ENCODE results near the gene CAPN9.

Gene CAPN9

DNA sequence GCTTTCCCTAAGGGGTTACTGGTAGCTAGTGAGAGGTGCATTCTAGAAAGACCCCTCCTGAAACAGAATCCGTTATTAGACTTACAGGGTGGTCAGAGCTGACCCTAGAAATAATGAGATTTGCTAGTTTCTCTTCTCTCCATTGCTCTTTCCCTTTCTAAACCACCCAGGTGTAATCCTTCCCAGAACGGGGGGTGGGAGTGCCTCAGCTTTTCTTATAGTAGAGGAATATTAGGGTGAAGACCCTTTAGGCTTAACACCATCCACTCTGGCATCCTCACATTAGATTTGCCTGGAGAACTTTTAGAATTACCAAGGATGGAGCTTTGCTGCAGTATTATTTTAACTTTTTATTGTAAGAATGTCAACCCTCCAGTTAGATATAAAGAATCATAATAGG is 49.4 kb downstream of the CAPN9 start:
- no peak for DNase-seq (ENCODE audit: low read depth, low spot score)

DNA sequence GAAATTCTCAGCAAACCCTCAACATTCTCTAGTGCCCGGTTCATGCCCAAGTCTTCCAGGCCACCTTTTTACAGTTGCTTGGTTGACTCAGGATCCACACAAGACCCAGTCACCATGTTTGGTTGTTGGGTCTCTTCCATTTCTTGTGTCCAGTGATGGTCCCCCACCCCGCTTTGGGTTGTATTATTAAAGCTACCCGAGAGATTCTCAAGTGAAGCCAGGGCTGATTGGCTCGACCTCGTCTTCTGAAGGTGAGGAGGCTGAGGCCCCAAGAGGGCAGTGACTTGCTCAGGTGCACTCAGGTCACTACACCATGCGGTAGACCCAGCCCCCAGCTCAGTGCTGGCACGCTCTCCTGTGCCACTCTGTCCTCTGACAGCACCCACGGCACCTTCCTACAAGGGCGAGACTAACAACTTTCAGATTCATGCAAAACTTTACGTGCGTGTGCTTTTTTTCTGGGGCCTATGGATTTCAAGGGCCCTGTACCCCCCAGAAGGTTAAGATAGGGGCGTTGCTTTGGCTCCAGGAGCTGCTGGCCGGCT is 50.3 kb downstream of the CAPN9 start:
- DNase-seq (ENCODE audit: low read depth, low spot score) = no peak

DNA sequence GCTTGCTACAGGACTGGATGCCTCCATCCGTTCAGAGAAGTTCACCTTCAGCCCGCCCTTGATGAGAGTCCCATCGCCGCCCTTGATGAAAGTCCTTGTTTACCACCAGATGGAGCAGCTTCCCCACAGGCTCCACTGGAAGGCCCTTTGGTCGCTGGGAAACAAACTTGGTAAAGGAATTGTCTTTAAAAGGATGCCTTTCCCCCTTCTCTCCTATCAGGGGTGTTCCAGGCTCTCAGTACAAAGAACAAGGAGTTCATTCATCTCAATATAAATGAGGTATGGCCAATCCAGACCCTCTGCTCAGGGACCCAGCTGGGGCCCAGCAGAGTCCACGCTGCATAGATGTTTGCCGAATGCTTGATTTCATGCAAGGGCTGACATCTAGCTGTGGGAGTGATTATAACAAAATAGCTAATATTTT is 50.8 kb downstream of the CAPN9 start:
- DNase-seq (ENCODE audit: low read depth, low spot score) = no peak

DNA sequence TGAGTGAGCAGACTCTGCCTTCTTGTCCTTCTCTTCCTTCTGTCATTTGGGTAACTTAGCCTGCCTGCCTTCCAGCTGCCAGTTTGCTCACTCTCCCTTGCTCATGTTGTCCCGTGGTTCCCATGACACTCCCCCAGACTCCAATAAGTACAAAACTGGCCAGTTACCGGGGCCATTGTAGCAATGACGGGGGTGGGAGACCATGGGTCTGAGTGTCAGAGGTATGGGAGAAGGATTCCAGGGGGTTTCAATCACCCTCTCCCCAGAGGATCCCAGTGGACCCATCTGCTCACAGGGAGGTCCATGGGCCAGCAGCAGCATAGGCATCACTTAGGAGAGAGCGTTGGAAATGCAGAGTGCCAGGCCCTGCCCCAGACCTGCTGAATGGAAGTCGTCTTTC is 51.3 kb downstream of the CAPN9 start:
- DNase-seq (ENCODE audit: low read depth, low spot score) = no peak

DNA sequence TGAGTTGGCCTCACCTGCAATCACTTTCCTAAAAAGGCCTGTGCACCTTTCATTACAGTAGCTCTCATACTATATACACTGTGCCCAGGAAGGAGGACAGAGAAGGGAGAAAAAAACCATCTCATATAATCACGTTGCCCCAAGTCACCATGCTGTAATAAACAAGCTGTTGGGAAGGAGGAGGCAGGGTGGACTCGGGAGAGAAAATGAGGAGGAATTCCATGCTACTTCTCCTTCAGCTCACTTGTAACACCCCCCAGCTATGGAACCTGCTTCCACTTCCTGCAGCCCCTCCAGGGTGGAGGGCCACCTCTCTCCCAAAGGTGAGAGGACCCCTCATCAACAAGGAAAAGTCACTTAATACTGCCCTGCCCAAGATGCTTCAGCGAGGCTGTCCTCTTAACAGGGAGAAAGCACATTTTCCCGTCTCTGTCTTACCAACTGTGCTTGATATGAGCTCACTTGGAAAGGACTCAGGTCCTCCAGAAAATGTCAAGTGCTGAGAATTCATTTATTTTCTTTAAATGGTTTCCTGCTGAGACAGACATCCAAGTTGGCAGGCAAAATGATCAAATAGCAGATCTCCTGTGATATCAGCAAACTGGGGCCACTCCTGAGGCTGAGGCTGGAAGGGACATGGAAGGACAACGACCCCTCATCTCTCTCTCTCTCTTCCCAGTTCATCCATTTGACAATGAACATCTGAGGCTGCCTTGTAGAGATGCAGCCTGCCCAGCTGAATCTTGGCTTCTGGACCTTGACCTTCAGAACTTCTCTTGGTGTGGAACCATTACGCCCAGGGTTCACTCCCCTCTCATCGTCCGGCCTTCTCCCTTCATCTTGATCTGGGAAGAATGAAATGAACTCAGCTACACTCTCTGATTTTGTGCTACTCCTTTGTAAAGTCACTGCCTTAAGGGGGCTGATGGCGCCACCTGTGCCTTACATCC is 54.0 kb downstream of the CAPN9 start:
- no peak for DNase-seq (ENCODE audit: low read depth, low spot score)

DNA sequence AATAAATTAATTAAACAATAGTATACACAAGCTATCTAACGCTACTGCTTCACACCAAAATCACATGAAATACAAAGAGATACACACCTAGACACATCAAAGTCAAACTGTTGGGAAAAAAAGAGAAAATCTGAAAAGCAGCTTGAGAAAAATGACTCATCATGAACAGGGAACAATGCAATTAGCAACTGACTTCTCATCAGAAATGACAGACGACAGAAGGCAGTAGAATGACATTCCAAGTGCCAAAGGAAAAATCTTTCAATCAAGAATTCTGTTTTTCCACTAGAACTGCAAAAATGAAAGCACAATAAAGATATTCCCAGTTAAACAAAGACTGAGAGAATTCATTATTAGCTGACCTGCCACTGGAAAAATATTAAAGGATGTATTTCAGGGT is 57.2 kb downstream of the CAPN9 start:
- DNase-seq (ENCODE audit: low read depth, low spot score) = no peak

DNA sequence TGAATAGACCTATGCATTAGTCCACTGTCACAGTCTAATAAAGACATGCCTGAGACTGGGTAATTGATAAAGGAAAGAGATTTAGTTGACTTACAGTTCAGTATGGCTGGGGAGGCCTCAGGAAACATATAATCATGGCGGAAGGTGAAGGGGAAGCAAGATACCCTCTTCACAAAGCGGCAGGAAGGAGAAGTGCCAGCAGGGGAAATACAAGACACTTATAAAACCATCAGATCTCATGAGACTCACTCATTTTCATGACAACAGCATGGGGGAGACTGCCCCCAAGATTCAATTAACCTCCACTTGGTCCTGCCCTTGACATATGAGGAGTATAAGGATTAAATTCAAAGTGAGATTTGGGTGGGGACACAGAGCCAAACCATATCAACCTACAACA is 59.4 kb downstream of the CAPN9 start:
- DNase-seq (ENCODE audit: low read depth, low spot score) = no peak

DNA sequence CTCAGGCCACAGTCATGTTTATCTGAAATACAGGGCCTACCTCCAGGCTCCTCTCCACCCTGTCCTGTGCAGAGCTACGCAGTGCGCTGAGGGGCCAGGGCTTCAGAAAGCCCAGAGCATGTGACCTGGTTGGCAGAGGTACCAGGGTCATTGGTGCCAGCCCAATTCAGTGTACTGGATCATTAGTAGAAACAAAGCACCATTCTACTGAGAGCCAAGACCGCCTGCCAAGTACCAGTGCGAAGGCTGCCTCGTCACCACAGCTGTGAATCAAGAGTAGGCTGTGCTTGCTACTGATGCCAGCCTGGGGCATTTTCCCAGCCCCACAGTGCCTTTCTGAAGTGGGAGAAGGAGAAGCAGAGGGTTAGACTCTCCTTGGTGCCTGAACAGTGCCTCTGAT is 59.8 kb downstream of the CAPN9 start:
- DNase-seq (ENCODE audit: low read depth, low spot score) = no peak

DNA sequence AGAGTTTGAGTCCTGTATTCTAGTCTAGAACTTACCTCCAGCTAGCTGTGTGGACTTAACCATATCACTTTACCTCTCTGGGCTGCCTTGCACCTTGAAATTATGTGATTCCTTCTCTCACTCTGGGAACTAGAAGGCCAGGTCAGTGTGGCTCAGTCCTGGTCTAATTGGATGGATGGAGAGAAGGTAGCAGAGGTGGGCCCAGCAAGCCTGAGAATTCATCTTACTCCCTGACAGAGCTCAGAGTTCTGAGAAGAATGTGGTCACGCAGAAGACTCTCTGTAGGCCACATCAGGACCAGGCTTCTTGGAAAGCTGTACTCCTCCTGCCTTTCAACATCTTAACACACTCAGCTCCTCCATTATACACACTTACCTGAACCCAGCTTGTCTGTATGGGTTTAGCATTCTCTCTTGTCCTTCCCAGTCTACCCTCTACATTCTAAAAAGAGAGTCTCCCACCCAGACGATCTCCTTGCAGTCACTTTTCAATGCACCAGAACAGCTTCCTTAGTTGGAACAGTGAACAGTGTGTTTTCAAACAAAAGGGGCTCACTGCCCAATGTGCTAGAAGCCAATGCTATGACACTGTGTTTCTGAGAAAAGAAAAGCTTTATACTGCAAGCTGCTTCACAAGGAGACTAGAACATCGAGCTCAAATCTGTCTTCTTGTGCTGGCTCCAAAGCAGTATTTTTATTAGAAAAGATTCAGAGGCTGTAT is 60.5 kb downstream of the CAPN9 start:
- DNase-seq (ENCODE audit: low read depth, low spot score) = no peak

DNA sequence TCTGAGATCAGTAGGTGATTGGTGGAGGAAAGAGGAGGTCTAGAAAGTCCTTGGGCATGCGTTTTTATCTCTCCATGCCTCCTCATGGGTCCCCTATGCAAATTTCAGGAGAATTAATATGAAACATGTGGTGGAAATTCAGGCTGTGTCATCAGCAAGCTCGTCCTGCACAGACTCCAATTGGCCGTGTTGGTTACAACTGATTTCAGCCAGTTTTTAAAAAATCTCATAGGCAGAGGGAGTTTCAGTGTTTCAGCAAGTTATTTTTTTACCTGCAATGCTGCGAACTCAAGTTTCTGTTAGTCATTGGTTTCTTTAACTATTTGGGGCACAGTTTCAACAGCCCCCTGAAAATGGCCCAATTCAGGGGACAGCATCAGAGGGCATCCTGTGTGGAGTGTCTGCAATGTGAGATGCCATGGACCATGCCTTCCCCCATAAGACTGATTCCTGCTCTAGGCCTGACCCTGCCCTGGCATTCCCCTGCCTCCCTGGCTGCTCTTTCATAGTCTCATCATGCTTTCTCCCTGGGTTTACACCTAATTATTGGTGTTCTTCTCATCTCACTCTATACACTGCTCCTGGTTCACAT is 61.2 kb downstream of the CAPN9 start:
- DNase-seq (ENCODE audit: low read depth, low spot score) = no peak

DNA sequence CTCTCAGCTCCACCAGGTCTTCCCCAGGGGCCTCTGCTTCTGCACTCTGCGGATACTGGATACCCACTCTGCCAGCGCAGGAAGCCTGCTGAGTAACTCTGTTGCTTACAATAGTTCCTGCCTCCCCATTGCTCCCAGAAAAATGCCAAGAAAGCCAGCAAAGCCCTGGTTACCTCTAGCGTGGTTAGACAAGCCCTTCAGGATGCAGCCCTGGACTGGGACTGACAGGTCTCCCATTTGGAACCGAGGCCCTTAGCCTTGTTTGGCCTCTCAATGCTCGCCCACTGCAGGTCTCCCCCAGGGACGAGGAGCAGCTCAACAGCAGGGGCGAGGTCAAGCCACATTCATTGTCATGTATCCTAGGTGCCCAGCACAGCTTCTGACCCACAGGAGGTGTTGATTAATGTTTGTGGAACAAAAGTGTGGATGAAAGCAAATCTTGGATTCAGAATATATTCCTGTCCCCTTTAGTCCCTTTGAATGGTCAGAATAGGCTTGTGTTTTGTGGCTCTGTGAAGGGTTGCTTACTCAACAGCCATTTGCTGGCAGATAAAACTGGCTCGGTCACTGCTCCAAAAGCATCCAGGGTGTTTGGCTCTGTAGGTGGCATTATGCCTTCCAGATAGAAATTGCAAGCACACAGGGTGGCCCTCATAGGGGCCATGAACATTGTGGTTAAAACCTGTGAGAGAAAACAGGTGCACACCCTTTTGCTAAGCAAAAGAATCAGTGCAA is 62.2 kb downstream of the CAPN9 start:
- DNase-seq (ENCODE audit: low read depth, low spot score) = no peak

DNA sequence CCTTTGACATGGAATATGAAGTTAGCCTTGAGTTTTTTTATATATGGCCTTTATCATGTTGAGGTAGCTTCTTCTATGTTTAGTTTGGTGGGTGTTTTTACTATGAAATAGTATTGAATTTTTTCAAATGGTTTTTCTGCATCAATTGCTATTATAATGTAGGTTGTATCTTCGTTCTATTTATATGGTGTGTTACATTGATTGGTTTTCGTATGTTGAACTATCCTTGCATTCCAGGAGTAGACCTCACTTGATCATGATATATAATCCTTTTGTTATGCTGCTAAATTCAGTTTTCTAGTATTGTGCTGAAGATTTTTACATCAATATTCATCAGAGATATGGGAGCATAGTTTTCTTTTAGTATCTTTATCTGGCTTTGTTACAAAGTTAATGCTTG is 65.4 kb downstream of the CAPN9 start:
- no peak for DNase-seq (ENCODE audit: low read depth, low spot score)

DNA sequence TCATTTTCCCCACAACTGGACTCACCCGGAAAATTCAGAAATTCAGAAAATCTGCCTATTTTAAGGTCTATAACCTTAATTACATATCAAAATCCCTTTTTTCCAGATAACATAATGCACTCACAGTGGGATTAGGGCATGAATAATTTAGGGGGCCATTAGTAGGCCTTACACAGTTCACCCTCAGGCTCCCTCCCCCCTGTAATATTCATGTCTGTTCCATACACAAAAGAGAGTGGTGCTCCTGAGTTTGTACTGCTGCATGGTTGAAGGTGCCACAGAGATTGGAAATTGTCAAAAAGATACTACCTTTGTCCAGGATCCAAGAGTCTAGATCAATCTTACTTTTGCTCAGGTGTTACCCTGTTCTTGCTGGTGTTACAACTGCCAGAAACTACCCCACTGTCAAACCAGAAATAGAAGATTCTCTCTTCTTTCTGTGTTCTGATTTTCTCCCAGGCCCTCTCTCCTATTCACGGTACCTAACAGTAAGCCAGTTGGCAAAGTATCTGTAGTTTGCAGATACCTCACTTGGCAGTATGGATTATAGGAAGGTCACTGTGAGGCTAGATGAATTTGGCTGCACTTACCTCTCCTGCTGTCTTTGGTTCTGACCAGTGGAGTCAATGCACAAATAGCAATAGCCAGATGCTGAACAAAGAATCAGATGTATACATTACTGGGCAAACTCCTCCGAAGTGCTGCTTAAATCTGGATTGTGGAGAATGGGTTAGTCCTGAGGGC is 67.9 kb downstream of the CAPN9 start:
- DNase-seq (ENCODE audit: low read depth, low spot score) = no peak

DNA sequence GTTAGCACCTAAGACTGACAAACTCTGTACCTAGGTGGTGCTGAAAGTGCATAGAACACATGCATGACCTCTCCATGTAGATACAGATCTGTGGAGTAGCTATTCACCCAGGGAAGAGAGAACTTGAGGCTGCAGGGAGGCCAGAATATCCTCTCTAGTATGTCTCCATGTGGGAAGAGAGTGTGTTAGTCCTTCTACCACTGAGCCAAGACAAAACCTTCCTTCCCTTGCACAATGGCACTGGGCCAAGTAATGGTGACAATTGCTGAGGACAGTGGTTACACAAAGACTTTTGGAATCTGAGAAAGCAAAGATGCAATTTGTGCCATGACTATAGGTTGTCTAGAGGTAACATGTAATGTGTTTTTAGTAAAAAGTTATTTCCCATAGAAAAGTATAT is 68.8 kb downstream of the CAPN9 start:
- DNase-seq (ENCODE audit: low read depth, low spot score) = no peak

DNA sequence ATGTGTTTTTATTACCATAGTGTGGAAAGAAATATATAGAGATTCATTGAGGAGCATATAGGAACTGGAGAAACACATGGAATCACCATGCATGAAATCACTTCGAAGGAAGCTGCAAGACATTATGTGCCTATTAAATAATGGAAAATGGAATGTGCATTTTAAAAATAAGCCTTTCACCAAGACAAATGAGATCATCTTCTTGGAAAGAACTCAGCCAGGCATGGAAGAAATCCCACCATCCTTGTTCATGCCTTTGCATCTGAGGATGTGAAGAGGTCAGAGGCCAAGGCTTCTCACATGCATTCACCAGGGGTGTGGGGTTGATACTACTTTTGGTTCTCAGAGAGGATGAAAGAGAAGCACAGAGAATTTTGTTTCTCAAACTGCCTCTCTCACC is 71.2 kb downstream of the CAPN9 start:
- no peak for DNase-seq (ENCODE audit: low read depth, low spot score)

DNA sequence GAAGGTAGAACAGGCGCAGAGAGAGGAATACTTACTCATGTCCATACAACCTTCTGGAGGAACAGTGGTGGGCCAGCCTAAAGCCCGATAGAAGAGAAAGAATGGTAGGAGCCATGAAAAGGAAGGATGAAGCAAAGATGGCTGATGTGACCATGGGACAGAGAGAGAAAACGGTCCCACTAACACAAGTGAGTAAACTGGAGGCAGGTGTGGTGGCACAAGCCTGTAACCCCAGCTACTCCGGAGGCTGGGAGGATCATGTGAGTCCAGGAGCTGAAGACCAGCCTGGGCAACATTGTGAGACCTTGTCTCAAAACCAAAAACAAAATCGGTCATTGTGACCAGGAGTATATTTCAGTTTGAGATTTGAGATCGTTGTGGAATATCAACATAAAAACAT is 71.7 kb downstream of the CAPN9 start:
- no peak for DNase-seq (ENCODE audit: low read depth, low spot score)

DNA sequence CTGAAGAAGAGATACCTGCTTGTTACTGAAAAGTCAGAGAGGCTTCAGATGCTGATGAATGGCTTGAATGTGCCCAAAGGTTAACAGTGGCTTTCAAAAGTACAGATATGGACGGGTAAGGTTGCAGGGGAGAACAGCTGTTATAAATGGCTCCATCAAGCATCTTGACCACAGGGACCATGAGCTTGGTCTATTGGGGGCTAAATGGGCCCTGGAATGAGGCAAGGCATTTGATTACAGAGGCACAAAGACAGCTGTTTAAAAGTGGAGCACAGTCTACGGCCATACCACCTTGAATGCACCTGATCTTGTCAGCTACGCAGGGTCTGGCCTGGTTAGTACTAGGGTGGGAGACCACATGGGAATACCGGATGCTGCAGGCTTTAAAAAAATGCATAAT is 72.8 kb downstream of the CAPN9 start:
- DNase-seq (ENCODE audit: low read depth, low spot score) = no peak

DNA sequence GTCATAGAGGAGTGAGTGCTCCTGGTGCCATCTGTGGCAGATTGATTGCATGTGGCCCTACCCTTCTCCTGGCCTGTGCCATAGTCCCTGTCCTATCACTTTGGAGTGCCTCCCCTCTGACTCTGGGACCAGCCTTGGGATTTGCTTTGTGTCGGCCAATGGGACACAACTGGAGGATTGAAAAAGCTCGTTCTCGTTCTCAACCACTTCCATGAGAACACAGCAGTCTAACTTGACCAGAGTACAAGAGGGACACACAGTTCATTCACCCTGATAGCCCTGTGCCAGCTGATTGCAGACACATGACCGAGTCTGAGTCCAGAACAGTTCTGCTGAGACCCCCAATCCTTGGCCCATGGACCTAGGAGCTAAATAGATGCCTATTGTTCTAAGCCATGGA is 73.4 kb downstream of the CAPN9 start:
- DNase-seq (ENCODE audit: low read depth, low spot score) = no peak

DNA sequence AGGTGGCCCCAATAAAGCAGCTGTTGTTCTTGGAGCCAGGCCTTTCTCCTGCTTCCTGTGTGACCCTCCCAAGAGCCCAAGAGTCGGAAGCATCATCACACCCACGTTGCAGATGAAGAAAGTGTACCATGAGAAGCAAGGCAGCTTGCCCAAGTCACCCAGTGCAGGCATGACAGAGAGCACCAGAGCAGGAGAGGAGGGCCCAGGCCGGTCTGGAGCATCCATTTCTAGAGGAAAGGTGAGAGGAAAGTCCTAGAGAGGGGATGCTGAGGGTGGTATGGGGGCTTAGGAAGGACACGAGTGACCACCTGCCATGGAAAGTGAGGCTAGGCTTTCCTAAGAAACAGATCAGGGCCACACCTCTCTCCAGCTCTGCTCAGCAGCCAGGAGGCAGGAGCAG is 74.2 kb downstream of the CAPN9 start:
- DNase-seq (ENCODE audit: low read depth, low spot score) = no peak

DNA sequence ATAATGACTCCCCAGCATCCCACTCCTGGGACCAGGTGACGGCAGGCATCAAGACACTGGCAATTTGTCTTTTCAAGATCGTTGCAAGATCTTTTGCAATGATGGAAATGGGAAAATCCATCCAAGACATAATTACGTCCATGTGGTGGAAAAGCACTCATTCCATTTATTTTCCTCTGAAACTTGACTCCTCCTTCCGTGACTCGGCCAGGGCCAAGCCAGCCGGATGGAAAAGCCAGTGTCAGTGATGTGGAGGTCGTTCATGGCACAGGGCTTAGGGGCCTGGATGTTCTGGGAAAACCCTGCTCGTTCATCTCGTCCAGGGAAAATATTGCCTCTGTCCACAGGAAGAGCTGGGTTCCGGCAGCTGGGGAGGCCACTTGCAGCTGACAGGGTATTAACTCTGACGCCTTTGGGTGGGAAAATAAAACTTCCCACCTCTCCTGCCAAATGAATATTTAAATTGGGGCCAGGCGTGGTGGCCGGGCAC is 74.9 kb downstream of the CAPN9 start:
- no peak for DNase-seq (ENCODE audit: low read depth, low spot score)

DNA sequence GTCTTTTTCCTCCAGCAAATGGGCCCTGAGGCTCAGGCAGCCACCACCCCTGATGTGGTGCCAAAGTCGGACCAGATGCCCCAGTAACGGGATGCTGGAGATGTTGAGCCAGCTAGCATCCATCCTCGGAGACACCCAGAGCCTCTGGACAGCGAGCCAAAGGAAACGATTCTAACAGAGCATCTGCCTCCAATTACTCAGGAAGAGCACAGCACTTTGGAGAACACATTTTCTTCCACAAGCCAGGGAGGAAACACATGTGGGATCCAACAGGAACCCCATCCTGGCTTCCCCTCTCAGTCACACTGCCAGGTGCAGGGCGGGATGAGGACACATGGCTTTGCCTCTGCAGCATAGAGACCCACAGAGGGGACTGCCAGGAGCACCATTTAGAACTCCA is 76.2 kb downstream of the CAPN9 start:
- DNase-seq (ENCODE audit: low read depth, low spot score) = no peak
